ENCODE data around the gene FGF1.

The FGF1 gene

GRCh38 chr5:142634216-142635011 is 51.5 kb downstream of the FGF1 start:
- TF ChIP-seq ZNF391 (tag by site-specific recombination; IDR thresholded peaks at IDR 0.05; ENCODE audit: borderline replicate concordance, low read depth), result no peak
- no peak for TF ChIP-seq ZNF600 (tag by site-specific recombination; IDR thresholded peaks at IDR 0.05)
- Histone ChIP-seq H3K36me3 (ENCODE audit: control insufficient read depth in 2 of 2, insufficient read depth in 1 of 2, low read length in 2 of 2) (no peaks in the 10 kb centered on the region), H3K4me1 (ENCODE audit: control insufficient read depth, insufficient read depth, low read length) (no peaks in the 10 kb centered on the region), H3K4me3 (ENCODE audit: low read depth, low read length) (no peak overlapping the region), H3K27ac (ENCODE audit: extremely low read depth, low read depth, low read length) (no peak overlapping the region), H3K9me3 (ENCODE audit: control insufficient read depth, insufficient read depth, low read depth, low read length) (no peaks in the 10 kb centered on the region)
- CTCF ChIA-PET, result interaction anchor here (0.6 kb wide), 1 partner anchor 246 kb away, joined by 3 read pairs; no protein-coding TSS in a partner anchor
- POLR2A ChIA-PET, result no interaction called here

- Histone ChIP-seq H3K27ac (ENCODE audit: extremely low read depth, low read depth, low read length) (no peak overlapping the region), H3K36me3 (ENCODE audit: control insufficient read depth in 2 of 2, insufficient read depth in 1 of 2, low read length in 2 of 2) (no peaks in the 10 kb centered on the region), H3K4me3 (ENCODE audit: low read depth, low read length) (no peak overlapping the region), H3K9me3 (ENCODE audit: control insufficient read depth, insufficient read depth, low read depth, low read length) (no peaks in the 10 kb centered on the region), H3K4me1 (ENCODE audit: control insufficient read depth, insufficient read depth, low read length) (no peaks in the 10 kb centered on the region)
- TF ChIP-seq ZNF157 (tag by site-specific recombination; IDR thresholded peaks at IDR 0.05) (no peak), ZSCAN5A (tag by site-specific recombination; IDR thresholded peaks at IDR 0.05) (no peak), ZNF571 (tag by site-specific recombination; IDR thresholded peaks at IDR 0.05) (no peak), ZNF184 (tag by site-specific recombination; IDR thresholded peaks at IDR 0.05) (no peak), SP7 (tag by site-specific recombination; IDR thresholded peaks at IDR 0.05) (no peak), BCL11B (tag by site-specific recombination; IDR thresholded peaks at IDR 0.05; ENCODE audit: low read depth) (no peak), ZNF777 (tag by site-specific recombination; IDR thresholded peaks at IDR 0.05; ENCODE audit: borderline replicate concordance) (no peak), TCF7L2 (IDR thresholded peaks at IDR 0.05; ENCODE audit: borderline replicate concordance, low read depth, low read length) (no peak), ZFP69B (tag by site-specific recombination; IDR thresholded peaks at IDR 0.05) (no peak), BCL6B (tag by site-specific recombination; IDR thresholded peaks at IDR 0.05) (no peak), RBAK (tag by site-specific recombination; IDR thresholded peaks at IDR 0.05) (no peak), ZSCAN18 (tag by site-specific recombination; IDR thresholded peaks at IDR 0.05) (no peak), ZNF600 (tag by site-specific recombination; IDR thresholded peaks at IDR 0.05) (no peak), ZNF416 (tag by site-specific recombination; IDR thresholded peaks at IDR 0.05) (no peak), ZBTB26 (tag by site-specific recombination; optimal IDR thresholded peaks at IDR 0.05) (no peak), ZNF140 (tag by site-specific recombination; IDR thresholded peaks at IDR 0.05) (no peak), ZNF404 (tag by site-specific recombination; IDR thresholded peaks at IDR 0.05) (no peak), FEZF1 (tag by site-specific recombination; IDR thresholded peaks at IDR 0.05) (no peak), ATF2 (tag by site-specific recombination; IDR thresholded peaks at IDR 0.05; ENCODE audit: low read depth) (no peak), PATZ1 (tag by site-specific recombination; IDR thresholded peaks at IDR 0.05) (no peak)
- ChIA-PET CTCF (interaction anchor here (0.8 to 2.3 kb wide), 5 partner anchors 12 to 82 kb away, joined by 3 to 8 read pairs (median 3); no protein-coding TSS in a partner anchor), POLR2A (no interaction called here)
Measured at GRCh38 chr5:142630927-142631539, 54.9 kb downstream of the FGF1 start.
